BJ (cell line): Measurements from ENCODE around the gene NFATC1. TPM values are rescaled to one million over a fixed set of nuclear protein-coding genes. Genes with fewer than 3 reads are reported as not detected.
A peak's percentile ranks its signal among the peaks of the same experiment; 100 is the strongest.

ENCODE experiments used
- CTCF ChIA-PET: fragments of 350-600 bp; formaldehyde crosslinking; extraction: SDS; loops from one replicate; lab custom pipeline; 2021; ENCODE audit warnings: antibody characterized with exemption, inconsistent platforms; lab: Yijun Ruan, JAX
- POLR2A ChIA-PET: fragments of 300-600 bp; sonication (Branson Sonifier 250); formaldehyde crosslinking; extraction: SDS; loops from one replicate; lab custom pipeline; 2021; ENCODE audit warnings: antibody characterized with exemption; lab: Charles Lee
- DNase-seq: peaks from one replicate; pipeline ENCODE4 v3.0.0-alpha.2; 2011; ENCODE audit warnings: low read depth
- H3K27me3 ChIP-seq: 2 replicates; pipeline ENCODE4 v1.6.0; 2011; ENCODE audit warnings: low read length; ENCODE audit not compliant: control insufficient read depth, insufficient read depth
- H3K36me3 ChIP-seq: 2 replicates; pipeline ENCODE4 v1.5.1; 2011; ENCODE audit warnings: low read length; ENCODE audit not compliant: control insufficient read depth, insufficient read depth
- H3K4me3 ChIP-seq: 2 replicates; pipeline ENCODE4 v1.5.1; 2011; ENCODE audit warnings: low read depth, mild to moderate bottlenecking, control low read depth, low read length
- polyA minus RNA-seq: library from RNA; depleted of rRNA, polyadenylated mRNA; stranded (reverse); fragments of >200 nt; gene quantifications from 2 replicates; pipeline ENCODE4 v1.2.3, GENCODE V29; 2011; rRNA and poly(A)+ RNA removed
- polyA plus RNA-seq: library from polyadenylated mRNA; depleted of rRNA; stranded (reverse); fragments of >200 nt; gene quantifications from 2 replicates; pipeline ENCODE4 v1.2.3, GENCODE V29; 2011; rRNA removed
- TF ChIP-seq, protein P1 (sequence below): IDR thresholded peaks from 2 replicates; pipeline ENCODE4 v1.5.1; 2011; ENCODE audit warnings: low read depth, mild to moderate bottlenecking, control low read depth, inconsistent platforms, low read length, moderate library complexity; ENCODE audit not compliant: insufficient read depth

The NFATC1 gene
- 0.80 and 1.2 TPM in 2 replicates for polyA plus RNA-seq
- 1.6 and 1.8 TPM in 2 replicates for polyA minus RNA-seq

DNA sequence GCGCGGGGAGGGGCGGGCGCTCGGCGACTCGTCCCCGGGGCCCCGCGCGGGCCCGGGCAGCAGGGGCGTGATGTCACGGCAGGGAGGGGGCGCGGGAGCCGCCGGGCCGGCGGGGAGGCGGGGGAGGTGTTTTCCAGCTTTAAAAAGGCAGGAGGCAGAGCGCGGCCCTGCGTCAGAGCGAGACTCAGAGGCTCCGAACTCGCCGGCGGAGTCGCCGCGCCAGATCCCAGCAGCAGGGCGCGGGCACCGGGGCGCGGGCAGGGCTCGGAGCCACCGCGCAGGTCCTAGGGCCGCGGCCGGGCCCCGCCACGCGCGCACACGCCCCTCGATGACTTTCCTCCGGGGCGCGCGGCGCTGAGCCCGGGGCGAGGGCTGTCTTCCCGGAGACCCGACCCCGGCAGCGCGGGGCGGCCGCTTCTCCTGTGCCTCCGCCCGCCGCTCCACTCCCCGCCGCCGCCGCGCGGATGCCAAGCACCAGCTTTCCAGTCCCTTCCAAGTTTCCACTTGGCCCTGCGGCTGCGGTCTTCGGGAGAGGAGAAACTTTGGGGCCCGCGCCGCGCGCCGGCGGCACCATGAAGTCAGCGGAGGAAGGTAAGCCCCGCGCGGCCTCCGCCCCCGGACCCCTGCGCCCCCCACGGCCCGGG, at the start of gene NFATC1:
Gene NFATC1 (plus strand): TSS at position 170 of the 644 bp plus-strand sequence. CDS start 295 bp downstream, at position 465.
- POLR2A ChIA-PET = no interaction called here

GRCh38 chr18:79345981-79346380, 49.7 kb upstream of the NFATC1 start:
- DNase-seq = no peak
- Histone ChIP-seq H3K36me3 (peaks cover 21% of the 10 kb centered on the region), H3K27me3 (no peaks in the 10 kb centered on the region), H3K4me3 (no peak overlapping the region)
- ChIA-PET CTCF (no interaction called here), POLR2A (no interaction called here)
- TF ChIP-seq, protein P1, sequence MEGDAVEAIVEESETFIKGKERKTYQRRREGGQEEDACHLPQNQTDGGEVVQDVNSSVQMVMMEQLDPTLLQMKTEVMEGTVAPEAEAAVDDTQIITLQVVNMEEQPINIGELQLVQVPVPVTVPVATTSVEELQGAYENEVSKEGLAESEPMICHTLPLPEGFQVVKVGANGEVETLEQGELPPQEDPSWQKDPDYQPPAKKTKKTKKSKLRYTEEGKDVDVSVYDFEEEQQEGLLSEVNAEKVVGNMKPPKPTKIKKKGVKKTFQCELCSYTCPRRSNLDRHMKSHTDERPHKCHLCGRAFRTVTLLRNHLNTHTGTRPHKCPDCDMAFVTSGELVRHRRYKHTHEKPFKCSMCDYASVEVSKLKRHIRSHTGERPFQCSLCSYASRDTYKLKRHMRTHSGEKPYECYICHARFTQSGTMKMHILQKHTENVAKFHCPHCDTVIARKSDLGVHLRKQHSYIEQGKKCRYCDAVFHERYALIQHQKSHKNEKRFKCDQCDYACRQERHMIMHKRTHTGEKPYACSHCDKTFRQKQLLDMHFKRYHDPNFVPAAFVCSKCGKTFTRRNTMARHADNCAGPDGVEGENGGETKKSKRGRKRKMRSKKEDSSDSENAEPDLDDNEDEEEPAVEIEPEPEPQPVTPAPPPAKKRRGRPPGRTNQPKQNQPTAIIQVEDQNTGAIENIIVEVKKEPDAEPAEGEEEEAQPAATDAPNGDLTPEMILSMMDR = no peak

More for the DNA sequence above, at the start of gene NFATC1:
- TF ChIP-seq, protein P1 = no peak
- Histone ChIP-seq H3K4me3 (peak within 1 kb of the TSS; percentile 35), H3K27me3 (peaks cover 9% of the 10 kb centered on the region), H3K36me3 (no peaks in the 10 kb centered on the region)
- DNase-seq = no peak
- CTCF ChIA-PET = interaction anchor here (0.7 to 1.2 kb wide), 3 partner anchors 11 to 249 kb away, joined by 3 to 4 read pairs (median 3); no protein-coding TSS in a partner anchor

DNA sequence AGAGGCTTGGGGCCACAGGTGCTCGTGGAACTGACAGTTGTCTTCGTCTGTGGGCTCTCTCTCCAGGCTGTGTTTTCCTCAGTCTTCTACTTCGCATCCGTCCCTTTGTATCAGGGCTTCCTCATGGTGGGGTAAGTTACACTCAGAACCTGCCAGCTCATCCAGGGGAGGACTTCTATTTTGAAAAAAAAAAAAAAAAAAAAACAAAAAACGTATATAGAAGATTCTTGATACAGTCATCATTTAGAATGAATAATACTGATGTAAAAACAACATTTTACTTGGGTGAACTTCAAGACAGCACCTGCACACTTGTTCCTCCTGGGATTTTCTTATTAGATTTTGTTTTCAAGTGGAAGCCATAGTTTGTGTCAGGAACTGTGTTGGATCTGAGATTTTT, 47.7 kb upstream of the NFATC1 start:
- ChIA-PET CTCF (interaction anchor here (1.6 kb wide), 1 partner anchor 32 kb away, joined by 4 read pairs; no protein-coding TSS in a partner anchor), POLR2A (no interaction called here)
- Histone ChIP-seq H3K36me3 (peaks cover 21% of the 10 kb centered on the region), H3K4me3 (no peak overlapping the region), H3K27me3 (no peaks in the 10 kb centered on the region)
- TF ChIP-seq, protein P1 = no peak
- DNase-seq = no peak

DNA sequence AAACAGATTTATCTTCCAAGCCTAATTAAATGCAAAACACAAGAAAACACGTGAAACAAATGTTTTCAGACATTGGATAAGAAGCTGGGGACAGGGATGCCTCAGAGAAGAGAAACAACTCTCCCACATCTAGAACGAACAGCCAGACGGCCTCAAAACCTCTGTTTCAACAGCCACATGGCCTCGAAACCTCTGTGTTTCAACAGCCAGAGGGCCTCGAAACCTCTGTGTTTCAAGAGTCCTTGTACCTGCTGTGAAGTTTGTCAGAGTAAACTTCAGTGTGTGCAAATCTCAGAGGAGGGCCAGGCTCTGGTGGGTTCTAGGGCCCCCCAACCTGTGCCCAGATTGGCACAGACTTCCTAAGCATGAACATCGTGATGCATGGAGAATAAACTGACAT, 43.3 kb upstream of the NFATC1 start:
- TF ChIP-seq, protein P1 = no peak
- CTCF ChIA-PET = interaction anchor here (1.6 kb wide), 1 partner anchor 10 kb away, joined by 5 read pairs; no protein-coding TSS in a partner anchor
- POLR2A ChIA-PET = no interaction called here

GRCh38 chr18:79353267-79353666, 42.5 kb upstream of the NFATC1 start:
- H3K36me3 ChIP-seq = peaks cover 4% of the 10 kb centered on the region
- TF ChIP-seq, protein P1 = peak; percentile 37; the same call in 1 of the 2 replicates
- POLR2A ChIA-PET = no interaction called here
- no peak for DNase-seq
- CTCF ChIA-PET = no interaction called here
- no peaks in the 10 kb centered on the region for H3K27me3 ChIP-seq
- no peak overlapping the region for H3K4me3 ChIP-seq

More for the DNA sequence above, 43.3 kb upstream of the NFATC1 start:
- H3K27me3 ChIP-seq = no peaks in the 10 kb centered on the region
- no peak for DNase-seq
- H3K36me3 ChIP-seq = peaks cover 8% of the 10 kb centered on the region
- no peak overlapping the region for H3K4me3 ChIP-seq
